ENCODE measurements around the gene PRDM15. TPM values are rescaled to one million over a fixed set of nuclear protein-coding genes. Genes with fewer than 3 reads are reported as not detected.

The PRDM15 gene
- total RNA-seq, 1 experiment from 2014 or later, result 9.9 TPM

DNA sequence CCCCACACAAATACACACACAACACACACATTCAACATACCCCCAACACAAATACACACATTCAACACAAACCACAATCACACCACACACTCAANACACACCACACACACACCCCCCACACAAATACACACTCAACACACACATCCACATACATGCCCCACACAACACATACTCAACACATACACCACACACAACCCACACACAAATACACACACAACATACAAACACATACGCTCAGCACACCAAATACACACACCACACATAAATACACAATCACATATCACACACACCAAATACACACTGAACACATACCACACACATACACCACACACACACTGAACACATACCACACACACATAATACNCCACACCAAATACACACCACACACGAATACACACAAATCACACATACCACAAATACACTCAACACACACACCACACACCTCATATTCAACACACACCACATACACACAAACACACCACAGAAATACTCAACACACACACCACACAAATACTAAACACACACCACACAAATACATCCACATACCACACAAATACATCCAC is 48.9 kb downstream of the PRDM15 start:
- Histone ChIP-seq H2AK5ac (ENCODE audit: insufficient read length, low read length) (no peak overlapping the region), H3K9ac (ENCODE audit: extremely low read depth, insufficient read length, low read length) (no peak overlapping the region), H3K18ac (ENCODE audit: insufficient read length, low read depth, low read length) (no peak overlapping the region), H4K5ac (ENCODE audit: insufficient read length, low read depth, low read length) (no peak overlapping the region), H3K4me1 (ENCODE audit: insufficient read depth, low read length) (no peaks in the 10 kb centered on the region), H3K23ac (ENCODE audit: insufficient read length, low read depth, low read length) (no peak overlapping the region), H3K27me3 (ENCODE audit: insufficient read depth, low read length) (no peaks in the 10 kb centered on the region), H2BK15ac (ENCODE audit: low read depth, low read length) (no peak overlapping the region), H3K27ac (ENCODE audit: insufficient read length, low read depth, low read length) (no peak overlapping the region), H3K56ac (ENCODE audit: insufficient read length, low read depth, low read length) (no peak overlapping the region), H2AFZ (ENCODE audit: low read length) (no peak overlapping the region), H4K91ac (ENCODE audit: insufficient read length, low read depth, low read length) (no peak overlapping the region), H4K20me1 (ENCODE audit: control insufficient read depth, insufficient read depth, insufficient read length) (no peaks in the 10 kb centered on the region), H2BK20ac (ENCODE audit: low read depth, low read length, poor library complexity, severe bottlenecking) (no peak overlapping the region), H2BK120ac (ENCODE audit: low read depth, low read length, poor library complexity, severe bottlenecking) (no peak overlapping the region), H3K79me2 (ENCODE audit: insufficient read depth, low read length) (no peaks in the 10 kb centered on the region), H2BK5ac (ENCODE audit: insufficient read length, low read length) (no peak overlapping the region), H3K79me1 (ENCODE audit: insufficient read depth, low read depth, low read length, poor library complexity, severe bottlenecking) (no peaks in the 10 kb centered on the region), H3K9me3 (ENCODE audit: control insufficient read depth, low read depth, low read length) (no peaks in the 10 kb centered on the region), H3K4me2 (ENCODE audit: insufficient read depth, insufficient read length, low read length) (no peak overlapping the region), H3T11ph (ENCODE audit: low read length) (no peak overlapping the region), H2BK12ac (ENCODE audit: insufficient read length, low read depth, low read length) (no peak overlapping the region), H3K4ac (ENCODE audit: low read depth, low read length) (no peak overlapping the region), H3K23me2 (ENCODE audit: insufficient read length, low read depth, low read length, poor library complexity, severe bottlenecking) (no peaks in the 10 kb centered on the region), H3K14ac (ENCODE audit: insufficient read depth, low read length) (no peak overlapping the region), H4K8ac (replicated peaks; ENCODE audit: insufficient read length, low read depth, low read length) (no peak overlapping the region)
- DNase-seq, result no peak
- Mint-ChIP-seq H3K9me3 (no peaks in the 10 kb centered on the region), H3K4me3 (no peak overlapping the region), H3K27ac (no peak overlapping the region), H3K36me3 (ENCODE audit: insufficient read depth in 1 of 3, low read depth in 3 of 3) (peaks cover 0 to 15% (median 3%) of the 10 kb centered on the region in 3 experiments; a peak in 2 of 7 replicates), H3K27me3 (ENCODE audit: low read depth) (no peaks in the 10 kb centered on the region), H3K4me1 (peaks cover under 1 to 3% of the 10 kb centered on the region in 2 experiments)
- WGBS (ENCODE audit: extremely low coverage, insufficient read length, low lambda C conversion rate), result 100% methylated on average over 2 of the region's 2 CpGs
- TF ChIP-seq CTCF (conservative IDR thresholded peaks at IDR 0.05), result no peak

Data from H9 (cell line).